Fibroblast of lung (primary cell): ENCODE results near the gene ACTR2.

Experiments used
- EZH2 ChIP-seq: IDR thresholded peaks from 2 replicates; pipeline ENCODE4 v1.5.1; 2012; ENCODE audit warnings: low read length, control low read depth, mild to moderate bottlenecking; ENCODE audit errors: missing control alignments
- TF ChIP-seq, protein P1 (sequence below), 2 donors: IDR thresholded peaks in 1 of 2; conservative IDR thresholded peaks in 1 of 2; 1 replicate in 1 of 2; 2 replicates in 1 of 2; pipeline ENCODE4 v1.5.1; 2011 to 2012; ENCODE audit warnings: low read length in 2 of 2, control low read depth in 1 of 2, inconsistent platforms in 1 of 2, low read depth in 1 of 2, mild to moderate bottlenecking in 1 of 2

DNA sequence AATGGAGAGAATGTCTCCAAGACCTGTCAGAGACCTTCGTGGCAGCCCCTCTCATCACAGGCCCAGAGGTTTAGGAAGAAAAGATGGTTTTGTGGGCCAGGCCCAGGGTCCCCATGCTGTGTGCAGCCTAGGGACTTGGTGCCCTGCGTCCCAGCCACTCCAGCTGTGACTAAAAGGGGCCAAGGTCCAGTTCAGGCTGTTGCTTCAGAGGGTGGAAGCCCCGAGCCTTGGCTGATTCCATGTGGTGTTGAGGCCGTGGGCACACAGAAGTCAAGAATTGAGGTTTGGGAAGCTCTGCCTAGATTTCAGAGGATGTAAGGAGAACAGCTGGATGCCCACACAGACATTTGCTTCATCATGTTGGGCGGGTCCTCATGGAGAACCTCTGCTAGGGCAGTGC lies 45.1 kb upstream of the ACTR2 start:
- TF ChIP-seq, protein P1, sequence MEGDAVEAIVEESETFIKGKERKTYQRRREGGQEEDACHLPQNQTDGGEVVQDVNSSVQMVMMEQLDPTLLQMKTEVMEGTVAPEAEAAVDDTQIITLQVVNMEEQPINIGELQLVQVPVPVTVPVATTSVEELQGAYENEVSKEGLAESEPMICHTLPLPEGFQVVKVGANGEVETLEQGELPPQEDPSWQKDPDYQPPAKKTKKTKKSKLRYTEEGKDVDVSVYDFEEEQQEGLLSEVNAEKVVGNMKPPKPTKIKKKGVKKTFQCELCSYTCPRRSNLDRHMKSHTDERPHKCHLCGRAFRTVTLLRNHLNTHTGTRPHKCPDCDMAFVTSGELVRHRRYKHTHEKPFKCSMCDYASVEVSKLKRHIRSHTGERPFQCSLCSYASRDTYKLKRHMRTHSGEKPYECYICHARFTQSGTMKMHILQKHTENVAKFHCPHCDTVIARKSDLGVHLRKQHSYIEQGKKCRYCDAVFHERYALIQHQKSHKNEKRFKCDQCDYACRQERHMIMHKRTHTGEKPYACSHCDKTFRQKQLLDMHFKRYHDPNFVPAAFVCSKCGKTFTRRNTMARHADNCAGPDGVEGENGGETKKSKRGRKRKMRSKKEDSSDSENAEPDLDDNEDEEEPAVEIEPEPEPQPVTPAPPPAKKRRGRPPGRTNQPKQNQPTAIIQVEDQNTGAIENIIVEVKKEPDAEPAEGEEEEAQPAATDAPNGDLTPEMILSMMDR (conservative IDR thresholded peaks at IDR 0.05 in 1 of 2, IDR thresholded peaks at IDR 0.05 in 1 of 2; ENCODE audit: low read depth in 1 of 2, low read length in 2 of 2) = no peak
- no peak for TF ChIP-seq EZH2
